ENCODE data around the gene UVRAG. TPM values are rescaled to one million over a fixed set of nuclear protein-coding genes. Genes with fewer than 3 reads are reported as not detected.

Gene UVRAG
- total RNA-seq, 1 donor from 2014 or later = 17.8 TPM

GRCh38 chr11:75913984-75914383 lies 99.0 kb downstream of the UVRAG start:
- no peaks in the 10 kb centered on the region for H3K36me3 Mint-ChIP-seq (ENCODE audit: unreplicated experiment)
- H3K9me3 Mint-ChIP-seq (ENCODE audit: unreplicated experiment) = no peaks in the 10 kb centered on the region
- H3K4me1 Mint-ChIP-seq (ENCODE audit: low read depth, unreplicated experiment) = no peaks in the 10 kb centered on the region
- DNase-seq = no peak
- no peaks in the 10 kb centered on the region for H3K27me3 Mint-ChIP-seq (ENCODE audit: unreplicated experiment)
- H3K4me3 Mint-ChIP-seq (ENCODE audit: unreplicated experiment) = no peak overlapping the region
- no peak overlapping the region for H3K27ac Mint-ChIP-seq (ENCODE audit: unreplicated experiment)
- TF ChIP-seq CTCF (IDR thresholded peaks at IDR 0.05; ENCODE audit: partially characterized antibody, unreplicated experiment) = no peak

DNA sequence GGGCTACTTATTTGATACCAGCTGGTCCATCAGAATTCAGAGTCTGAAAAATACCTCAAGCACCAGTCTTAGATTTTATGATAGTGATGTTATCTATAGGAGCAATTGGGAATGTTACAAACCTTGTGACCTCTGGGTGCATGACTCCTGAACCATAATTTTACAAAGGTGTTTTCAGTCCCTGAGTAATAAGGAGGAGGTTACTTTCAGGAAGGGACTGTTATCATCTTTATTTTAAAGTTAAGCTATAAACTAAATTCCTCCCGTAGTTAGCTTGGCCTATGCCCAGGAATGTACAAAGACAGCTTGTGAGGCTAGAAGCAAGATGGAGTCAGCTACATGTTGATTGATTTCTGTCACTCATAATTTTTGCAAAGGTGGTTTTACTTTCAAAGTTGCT lies 101.9 kb downstream of the UVRAG start:
- TF ChIP-seq CTCF (IDR thresholded peaks at IDR 0.05; ENCODE audit: partially characterized antibody, unreplicated experiment) = no peak
- Mint-ChIP-seq H3K4me1 (ENCODE audit: low read depth, unreplicated experiment) (no peaks in the 10 kb centered on the region), H3K27me3 (ENCODE audit: unreplicated experiment) (no peaks in the 10 kb centered on the region), H3K4me3 (ENCODE audit: unreplicated experiment) (no peak overlapping the region), H3K27ac (ENCODE audit: unreplicated experiment) (no peak overlapping the region), H3K9me3 (ENCODE audit: unreplicated experiment) (no peaks in the 10 kb centered on the region), H3K36me3 (ENCODE audit: unreplicated experiment) (no peaks in the 10 kb centered on the region)
- DNase-seq = no peak

DNA sequence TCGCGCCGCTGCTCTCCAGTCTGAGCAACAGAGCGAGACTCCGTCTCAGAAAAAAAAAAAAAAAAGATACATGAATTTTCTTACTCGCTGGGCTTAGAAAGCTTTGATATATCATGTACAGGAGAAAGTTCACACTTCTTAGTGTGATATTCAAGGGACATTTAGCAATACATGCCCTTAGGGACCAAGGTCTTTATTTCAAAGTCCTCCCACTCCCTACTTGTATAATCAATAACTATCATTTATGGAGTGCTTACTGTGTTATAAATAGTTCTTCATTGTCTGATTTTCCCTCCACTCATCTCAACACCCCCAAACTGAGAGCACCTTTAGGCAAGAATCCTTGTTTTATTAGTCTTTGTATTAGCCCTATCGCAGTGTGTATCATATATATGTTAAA lies 103.3 kb downstream of the UVRAG start:
- H3K27ac Mint-ChIP-seq (ENCODE audit: unreplicated experiment) = no peak overlapping the region
- H3K27me3 Mint-ChIP-seq (ENCODE audit: unreplicated experiment) = no peaks in the 10 kb centered on the region
- H3K36me3 Mint-ChIP-seq (ENCODE audit: unreplicated experiment) = no peaks in the 10 kb centered on the region
- H3K4me3 Mint-ChIP-seq (ENCODE audit: unreplicated experiment) = no peak overlapping the region
- TF ChIP-seq CTCF (IDR thresholded peaks at IDR 0.05; ENCODE audit: partially characterized antibody, unreplicated experiment) = no peak
- no peaks in the 10 kb centered on the region for H3K4me1 Mint-ChIP-seq (ENCODE audit: low read depth, unreplicated experiment)
- no peaks in the 10 kb centered on the region for H3K9me3 Mint-ChIP-seq (ENCODE audit: unreplicated experiment)
- no peak for DNase-seq

DNA sequence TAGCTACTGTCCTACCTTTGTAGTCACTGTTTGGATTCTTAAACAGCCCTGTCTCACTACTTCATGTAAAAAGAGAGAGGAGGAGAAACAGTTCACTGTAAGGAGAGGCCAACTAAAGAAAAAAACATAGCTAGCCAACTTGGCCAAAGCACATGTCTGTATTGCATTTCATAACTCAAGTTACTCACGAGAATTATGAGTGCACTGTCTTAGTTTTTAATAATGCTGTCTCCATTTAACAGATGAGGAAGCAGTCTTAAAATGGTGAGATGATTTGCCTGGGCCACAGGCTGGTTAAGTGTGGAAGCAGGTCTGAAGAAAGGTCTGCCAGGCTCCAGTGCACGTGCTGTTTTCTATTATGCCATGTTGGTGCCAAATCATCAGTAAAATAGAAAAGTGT lies 104.5 kb downstream of the UVRAG start:
- no peaks in the 10 kb centered on the region for H3K9me3 Mint-ChIP-seq (ENCODE audit: unreplicated experiment)
- TF ChIP-seq CTCF (IDR thresholded peaks at IDR 0.05; ENCODE audit: partially characterized antibody, unreplicated experiment) = no peak
- H3K27me3 Mint-ChIP-seq (ENCODE audit: unreplicated experiment) = no peaks in the 10 kb centered on the region
- no peak overlapping the region for H3K27ac Mint-ChIP-seq (ENCODE audit: unreplicated experiment)
- DNase-seq = no peak
- no peaks in the 10 kb centered on the region for H3K4me1 Mint-ChIP-seq (ENCODE audit: low read depth, unreplicated experiment)
- H3K4me3 Mint-ChIP-seq (ENCODE audit: unreplicated experiment) = no peak overlapping the region
- no peaks in the 10 kb centered on the region for H3K36me3 Mint-ChIP-seq (ENCODE audit: unreplicated experiment)

GRCh38 chr11:75920848-75921247 lies 105.8 kb downstream of the UVRAG start:
- no peak for DNase-seq
- Mint-ChIP-seq H3K4me1 (ENCODE audit: low read depth, unreplicated experiment) (no peaks in the 10 kb centered on the region), H3K4me3 (ENCODE audit: unreplicated experiment) (no peak overlapping the region), H3K27ac (ENCODE audit: unreplicated experiment) (no peak overlapping the region), H3K36me3 (ENCODE audit: unreplicated experiment) (no peaks in the 10 kb centered on the region), H3K9me3 (ENCODE audit: unreplicated experiment) (no peaks in the 10 kb centered on the region), H3K27me3 (ENCODE audit: unreplicated experiment) (no peaks in the 10 kb centered on the region)
- no peak for TF ChIP-seq CTCF (IDR thresholded peaks at IDR 0.05; ENCODE audit: partially characterized antibody, unreplicated experiment)

All from glutamatergic neuron (in vitro differentiated cells).